Fibroblast of lung (primary cell): ENCODE data around the gene TPRX1. TPM values are rescaled to one million over a fixed set of nuclear protein-coding genes. Genes with fewer than 3 reads are reported as not detected.
"Not testable (repeated sequence)": the region's sequence is repeated elsewhere in the genome, so short reads cannot be mapped to it uniquely, and the experiment has no call there.

Source experiments
- DNase-seq, 2 donors: peaks; one replicate each; pipeline versions ENCODE4 v3.0.0 to v3.0.0-alpha.2; 2010; ENCODE audit warnings: low read depth in 2 of 2
- H2AFZ ChIP-seq: 2 replicates; pipeline ENCODE4 v1.5.1; 2012; ENCODE audit warnings: low read length, control low read depth, inconsistent platforms
- H3K27ac ChIP-seq: 2 replicates; pipeline ENCODE4 v1.5.1; 2011; ENCODE audit warnings: low read length, control low read depth; ENCODE audit not compliant: insufficient read depth
- H3K27me3 ChIP-seq: 2 replicates; pipeline ENCODE4 v1.5.1; 2011; ENCODE audit warnings: mild to moderate bottlenecking, low read length; ENCODE audit not compliant: control insufficient read depth, insufficient read depth
- H3K36me3 ChIP-seq: 2 replicates; pipeline ENCODE4 v1.5.1; 2011; ENCODE audit warnings: low read length; ENCODE audit not compliant: control insufficient read depth, insufficient read depth
- H3K4me1 ChIP-seq: 2 replicates; pipeline ENCODE4 v1.5.1; 2011; ENCODE audit warnings: low read length; ENCODE audit not compliant: control insufficient read depth, insufficient read depth; ENCODE audit errors: extremely low read depth
- H3K4me2 ChIP-seq: 2 replicates; pipeline ENCODE4 v1.5.1; 2011; ENCODE audit warnings: low read length, control low read depth; ENCODE audit not compliant: insufficient read depth; ENCODE audit errors: extremely low read depth
- H3K4me3 ChIP-seq, 4 experiments: fragments of 200-600 bp in 1 of 4; sonication (generic) in 1 of 4; replicated peaks in 1 of 4; 2 replicates each; pipeline ENCODE4 v1.5.1; 2011 to 2016; ENCODE audit warnings: low read length in 4 of 4, low read depth in 3 of 4, mild to moderate bottlenecking in 3 of 4, control low read depth in 2 of 4, inconsistent platforms in 1 of 4, mixed read lengths in 1 of 4; ENCODE audit not compliant: insufficient read depth in 1 of 4; ENCODE audit errors: control extremely low read depth in 1 of 4
- H3K79me2 ChIP-seq: 2 replicates; pipeline ENCODE4 v1.5.1; 2012; ENCODE audit warnings: mild to moderate bottlenecking, low read length, inconsistent platforms; ENCODE audit not compliant: control insufficient read depth, insufficient read depth
- H3K9ac ChIP-seq: 2 replicates; pipeline ENCODE4 v1.5.1; 2011; ENCODE audit warnings: mild to moderate bottlenecking, low read length, control low read depth; ENCODE audit not compliant: insufficient read depth
- H3K9me3 ChIP-seq: 2 replicates; pipeline ENCODE4 v1.5.1; 2012; ENCODE audit warnings: low read depth, low read length; ENCODE audit not compliant: control insufficient read depth, insufficient read depth
- H4K20me1 ChIP-seq: 2 replicates; pipeline ENCODE4 v1.5.1; 2011; ENCODE audit warnings: low read length; ENCODE audit not compliant: control insufficient read depth, insufficient read depth; ENCODE audit errors: extremely low read depth
- CTCF ChIP-seq, 2 donors: IDR thresholded peaks in 1 of 2; conservative IDR thresholded peaks in 1 of 2; 1 replicate in 1 of 2; 2 replicates in 1 of 2; pipeline ENCODE4 v1.5.1; 2011 to 2012; ENCODE audit warnings: low read length in 2 of 2, control low read depth in 1 of 2, inconsistent platforms in 1 of 2, low read depth in 1 of 2, mild to moderate bottlenecking in 1 of 2
- EZH2 ChIP-seq: IDR thresholded peaks from 2 replicates; pipeline ENCODE4 v1.5.1; 2012; ENCODE audit warnings: low read length, control low read depth, mild to moderate bottlenecking; ENCODE audit errors: missing control alignments
- polyA plus RNA-seq, 2 donors: library from polyadenylated mRNA; depleted of rRNA in 1 of 2; stranded (reverse) in 1 of 2; unstranded in 1 of 2; fragments of >200 nt; gene quantifications; 2 replicates each; pipeline ENCODE4 v1.2.1, GENCODE V29; 2011 to 2012; ENCODE audit warnings: missing spikeins in 1 of 2
- total RNA-seq: library from RNA; depleted of rRNA; stranded (reverse); fragments of >200 nt; gene quantifications from 2 replicates; pipeline ENCODE4 v1.2.1, GENCODE V29; 2014

Gene TPRX1
- total and polyA plus RNA-seq, 2 donors (not counting 1 experiment from before 2014, with no cell fraction given), result not detected

GRCh38 chr19:47779524-47780214 is 24.7 kb downstream of the TPRX1 start:
- no peak for DNase-seq
- peak overlapping the region; percentile 84 for H3K4me2 ChIP-seq
- H3K79me2 ChIP-seq, result peaks cover 31% of the 10 kb centered on the region
- H2AFZ ChIP-seq, result no peak overlapping the region
- H3K4me1 ChIP-seq, result peaks cover 3% of the 10 kb centered on the region
- peaks cover 12% of the 10 kb centered on the region for H3K36me3 ChIP-seq
- no peak overlapping the region for H3K9ac ChIP-seq
- peak overlapping the region; percentile 85 to 96 (median 88) for H3K4me3 ChIP-seq
- TF ChIP-seq EZH2 (no peak), CTCF (conservative IDR thresholded peaks at IDR 0.05 in 1 of 2, IDR thresholded peaks at IDR 0.05 in 1 of 2; ENCODE audit: low read depth in 1 of 2, low read length in 2 of 2) (no peak)
- no peaks in the 10 kb centered on the region for H3K9me3 ChIP-seq
- H3K27me3 ChIP-seq, result no peaks in the 10 kb centered on the region
- no peak overlapping the region for H3K27ac ChIP-seq
- H4K20me1 ChIP-seq, result no peaks in the 10 kb centered on the region

GRCh38 chr19:47778954-47779351 is 25.4 kb downstream of the TPRX1 start:
- Histone ChIP-seq H3K27me3 (no peaks in the 10 kb centered on the region), H3K9ac (peak overlapping the region; percentile 97), H2AFZ (peak overlapping the region; percentile 12), H4K20me1 (no peaks in the 10 kb centered on the region), H3K36me3 (peaks cover 10% of the 10 kb centered on the region), H3K4me3 (peak overlapping the region; percentile 85 to 96 (median 88)), H3K27ac (peak overlapping the region; percentile 93), H3K4me2 (peak overlapping the region; percentile 84), H3K79me2 (peaks cover 31% of the 10 kb centered on the region), H3K9me3 (no peaks in the 10 kb centered on the region), H3K4me1 (peaks cover 3% of the 10 kb centered on the region)
- TF ChIP-seq EZH2, result no peak
- no peak for TF ChIP-seq CTCF (conservative IDR thresholded peaks at IDR 0.05 in 1 of 2, IDR thresholded peaks at IDR 0.05 in 1 of 2; ENCODE audit: low read depth in 1 of 2, low read length in 2 of 2)
- DNase-seq, result peak in 1 of 2 donors; percentile 12

GRCh38 chr19:47778049-47778953 is 26.1 kb downstream of the TPRX1 start, which contains the start of gene SELENOW:
SELENOW (plus strand) TSS chr19:47778703; CDS start chr19:47778786, 83 bp downstream.
- peak; percentile 64 to 71 for DNase-seq
- no peaks in the 10 kb centered on the region for H3K27me3 ChIP-seq
- TF ChIP-seq EZH2 (no peak), CTCF (conservative IDR thresholded peaks at IDR 0.05 in 1 of 2, IDR thresholded peaks at IDR 0.05 in 1 of 2; ENCODE audit: low read depth in 1 of 2, low read length in 2 of 2) (no peak)

GRCh38 chr19:47777245-47778048 is 26.9 kb downstream of the TPRX1 start:
- H3K4me1 ChIP-seq, H3K9me3 ChIP-seq, H3K9ac ChIP-seq, H3K27me3 ChIP-seq, H4K20me1 ChIP-seq, H3K36me3 ChIP-seq, DNase-seq: not testable (repeated sequence)
- H3K27ac ChIP-seq, result peak overlapping the region; percentile 93
- peak overlapping the region; percentile 34 for H2AFZ ChIP-seq
- peak overlapping the region; percentile 85 to 96 (median 88) for H3K4me3 ChIP-seq
- H3K4me2 ChIP-seq, result peak overlapping the region; percentile 75
- H3K79me2 ChIP-seq, result peaks cover 31% of the 10 kb centered on the region

More at GRCh38 chr19:47778049-47778953, 26.1 kb downstream of the TPRX1 start, which contains the start of gene SELENOW:
- peaks cover 31% of the 10 kb centered on the region for H3K79me2 ChIP-seq
- peaks cover 3% of the 10 kb centered on the region for H3K4me1 ChIP-seq
- H3K4me2 ChIP-seq, result peak within 1 kb of the TSS; percentile 84
- peaks cover 10% of the 10 kb centered on the region for H3K36me3 ChIP-seq
- H3K4me3 ChIP-seq, result peak within 1 kb of the TSS; percentile 85 to 96 (median 88)
- peak within 1 kb of the TSS; percentile 34 for H2AFZ ChIP-seq
- peak within 1 kb of the TSS; percentile 97 for H3K9ac ChIP-seq
- H4K20me1 ChIP-seq, result no peaks in the 10 kb centered on the region
- H3K27ac ChIP-seq, result peak within 1 kb of the TSS; percentile 93
- no peaks in the 10 kb centered on the region for H3K9me3 ChIP-seq
